ENCODE measurements around the gene NUTM2D. TPM values are rescaled to one million over a fixed set of nuclear protein-coding genes. Genes with fewer than 3 reads are reported as not detected.
A peak's percentile ranks its signal among the peaks of the same experiment; 100 is the strongest.
"Not testable (repeated sequence)": the region's sequence is repeated elsewhere in the genome, so short reads cannot be mapped to it uniquely, and the experiment has no call there.

Gene NUTM2D
- polyA plus RNA-seq, 1 of the 3 experiments (the other 2 are of a cell fraction) = 1.7 TPM

DNA sequence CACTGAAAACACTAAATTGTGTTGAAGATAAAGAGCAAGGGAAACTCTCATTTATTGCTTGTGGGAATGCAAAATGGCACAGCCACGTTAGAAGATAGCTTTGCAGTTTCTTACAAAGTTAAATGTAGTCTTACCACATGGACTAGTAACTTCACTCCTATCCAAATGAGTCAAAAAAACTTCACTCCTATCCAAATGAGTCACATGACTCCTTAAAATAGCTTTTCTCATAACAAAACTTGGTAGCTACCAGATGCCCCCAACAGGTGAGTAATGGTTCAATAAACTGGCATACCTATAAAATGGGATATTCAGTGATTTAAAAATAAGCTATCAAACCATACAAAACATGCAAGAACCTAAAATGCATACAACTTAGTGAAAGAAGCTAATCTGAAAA, 36.0 kb upstream of the NUTM2D start:
- POLR2A ChIA-PET; H3F3A ChIP-seq (replicated peaks; ENCODE audit: insufficient read depth); H3K9me2 ChIP-seq; H4K20me1 ChIP-seq (ENCODE audit: insufficient read depth); H3K4me3 ChIP-seq (ENCODE audit: low read depth in 2 of 2, low read length in 1 of 2); H3K4me2 ChIP-seq; H3K36me3 ChIP-seq (replicated peaks in 1 of 2; ENCODE audit: control insufficient read depth in 1 of 2, insufficient read depth in 2 of 2, low read length in 1 of 2); H3K9ac ChIP-seq; H3K4me1 ChIP-seq (ENCODE audit: control insufficient read depth in 1 of 2, insufficient read depth in 2 of 2, low read depth in 1 of 2, low read length in 1 of 2); H3K27ac ChIP-seq (ENCODE audit: low read depth in 2 of 2, low read length in 1 of 2); H3K27me3 ChIP-seq (ENCODE audit: insufficient read depth); H2AFZ ChIP-seq (ENCODE audit: low read depth); CTCF ChIA-PET; DNase-seq; H3K9me3 ChIP-seq: not testable (repeated sequence)
- 100% methylated on average over 1 of the region's 1 CpG for WGBS (ENCODE audit: low lambda C conversion rate)
- peaks cover 13% of the 10 kb centered on the region for H3K79me2 ChIP-seq (ENCODE audit: insufficient read depth)

- H3K4me3 ChIP-seq (ENCODE audit: low read depth in 2 of 2, low read length in 1 of 2); POLR2A ChIA-PET; H3K9me3 ChIP-seq; DNase-seq; H4K20me1 ChIP-seq (ENCODE audit: insufficient read depth); H3K36me3 ChIP-seq (replicated peaks in 1 of 2; ENCODE audit: control insufficient read depth in 1 of 2, insufficient read depth in 2 of 2, low read length in 1 of 2); H3K27ac ChIP-seq (ENCODE audit: low read depth in 2 of 2, low read length in 1 of 2); H3K27me3 ChIP-seq (ENCODE audit: insufficient read depth); H2AFZ ChIP-seq (ENCODE audit: low read depth); H3K4me1 ChIP-seq (ENCODE audit: control insufficient read depth in 1 of 2, insufficient read depth in 2 of 2, low read depth in 1 of 2, low read length in 1 of 2); CTCF ChIA-PET; H3K9ac ChIP-seq; H3K4me2 ChIP-seq; H3K9me2 ChIP-seq; H3F3A ChIP-seq (replicated peaks; ENCODE audit: insufficient read depth): not testable (repeated sequence)
- peaks cover 13% of the 10 kb centered on the region for H3K79me2 ChIP-seq (ENCODE audit: insufficient read depth)
- 96% methylated on average over 4 of the region's 5 CpGs for WGBS (ENCODE audit: low lambda C conversion rate)
Measured at GRCh38 chr10:87324559-87324958, 33.0 kb upstream of the NUTM2D start.

DNA sequence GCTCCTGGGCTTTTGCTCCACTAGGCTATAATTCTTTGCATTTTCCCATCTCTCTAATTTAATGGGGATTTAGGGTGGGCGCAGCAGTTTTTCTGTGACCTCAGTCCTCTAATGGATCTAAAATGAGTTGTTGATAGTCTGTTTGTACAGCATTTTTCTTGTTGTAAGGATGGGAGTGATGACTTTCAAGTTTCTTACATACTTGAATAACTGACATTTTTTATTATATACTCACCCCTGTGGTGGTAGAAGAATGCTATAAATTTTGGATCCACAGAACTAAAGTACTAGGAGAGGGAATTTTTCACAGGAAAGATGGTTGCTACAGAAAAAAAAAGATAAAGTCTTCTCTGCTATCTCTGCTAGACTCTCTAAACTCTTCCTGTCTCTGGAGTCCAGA, 29.6 kb upstream of the NUTM2D start:
- H3K4me1 ChIP-seq (ENCODE audit: control insufficient read depth in 1 of 2, insufficient read depth in 2 of 2, low read depth in 1 of 2, low read length in 1 of 2); H4K20me1 ChIP-seq (ENCODE audit: insufficient read depth); H3K9me2 ChIP-seq; H3K27me3 ChIP-seq (ENCODE audit: insufficient read depth); CTCF ChIA-PET; H3K9me3 ChIP-seq; DNase-seq; H3K4me2 ChIP-seq; H3K36me3 ChIP-seq (replicated peaks in 1 of 2; ENCODE audit: control insufficient read depth in 1 of 2, insufficient read depth in 2 of 2, low read length in 1 of 2); H3F3A ChIP-seq (replicated peaks; ENCODE audit: insufficient read depth); H3K9ac ChIP-seq; H3K79me2 ChIP-seq (ENCODE audit: insufficient read depth); H3K4me3 ChIP-seq (ENCODE audit: low read depth in 2 of 2, low read length in 1 of 2); H2AFZ ChIP-seq (ENCODE audit: low read depth); POLR2A ChIA-PET: not testable (repeated sequence)
- peak overlapping the region in 1 of 2 experiments; percentile 56; a peak in 2 of 4 replicates for H3K27ac ChIP-seq (ENCODE audit: low read depth in 2 of 2, low read length in 1 of 2)
- WGBS (ENCODE audit: low lambda C conversion rate) = 74% methylated on average over 1 of the region's 1 CpG
- TF ChIP-seq JUND (IDR thresholded peaks at IDR 0.05) = 0 out of 2 replicates have a peak, but pooled peaks have one; percentile 14

DNA sequence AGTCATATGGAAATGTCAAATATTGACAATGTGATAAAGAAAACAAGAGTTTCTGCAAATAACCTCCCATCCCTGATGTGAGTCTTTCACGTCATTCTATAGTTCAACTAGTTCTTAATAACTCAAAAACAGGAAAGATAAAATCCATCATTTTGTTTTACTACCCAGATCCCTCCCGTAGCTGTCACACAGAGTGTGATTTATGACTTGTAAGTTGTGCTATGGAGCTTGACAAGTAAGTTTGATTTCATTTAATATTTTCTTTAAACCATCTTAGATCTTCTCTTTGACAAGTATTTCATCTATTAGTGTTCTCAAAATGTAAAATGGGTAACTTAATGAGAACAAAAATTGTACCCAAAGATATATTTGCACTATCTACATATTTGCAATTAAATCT, 28.4 kb upstream of the NUTM2D start:
- H3K4me3 ChIP-seq (ENCODE audit: low read depth in 2 of 2, low read length in 1 of 2); H3K9me3 ChIP-seq; CTCF ChIA-PET; H3K79me2 ChIP-seq (ENCODE audit: insufficient read depth); H3K9ac ChIP-seq; H2AFZ ChIP-seq (ENCODE audit: low read depth); POLR2A ChIA-PET; H3K27me3 ChIP-seq (ENCODE audit: insufficient read depth); H3F3A ChIP-seq (replicated peaks; ENCODE audit: insufficient read depth); DNase-seq; H3K4me1 ChIP-seq (ENCODE audit: control insufficient read depth in 1 of 2, insufficient read depth in 2 of 2, low read depth in 1 of 2, low read length in 1 of 2); H4K20me1 ChIP-seq (ENCODE audit: insufficient read depth); H3K4me2 ChIP-seq; H3K9me2 ChIP-seq; H3K36me3 ChIP-seq (replicated peaks in 1 of 2; ENCODE audit: control insufficient read depth in 1 of 2, insufficient read depth in 2 of 2, low read length in 1 of 2): not testable (repeated sequence)
- 77% methylated on average over 2 of the region's 2 CpGs for WGBS (ENCODE audit: low lambda C conversion rate)
- peak overlapping the region in 1 of 2 experiments; percentile 56; a peak in 1 of 4 replicates for H3K27ac ChIP-seq (ENCODE audit: low read depth in 2 of 2, low read length in 1 of 2)

DNA sequence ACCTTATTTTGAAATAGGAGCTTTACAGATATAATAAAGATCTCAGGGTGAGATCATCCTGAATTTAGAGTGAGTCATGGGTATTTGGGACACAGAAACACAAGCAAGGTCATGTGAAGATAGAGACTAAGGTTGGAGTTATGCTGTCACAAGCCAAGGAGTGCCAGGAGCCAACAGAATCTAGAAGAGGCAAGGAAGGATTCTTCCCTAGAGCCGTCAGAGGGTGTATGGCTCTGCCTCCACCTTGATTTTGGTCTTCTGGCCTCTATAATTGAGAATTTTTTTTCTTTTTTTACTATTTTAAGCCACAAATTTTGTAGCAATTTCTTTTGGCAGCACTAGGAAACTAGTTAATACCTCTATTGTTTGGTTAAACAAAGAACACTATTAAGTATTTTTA, 24.9 kb upstream of the NUTM2D start:
- H3K4me1 ChIP-seq (ENCODE audit: control insufficient read depth in 1 of 2, insufficient read depth in 2 of 2, low read depth in 1 of 2, low read length in 1 of 2); H3K4me3 ChIP-seq (ENCODE audit: low read depth in 2 of 2, low read length in 1 of 2); H3K27me3 ChIP-seq (ENCODE audit: insufficient read depth); H3K9me3 ChIP-seq; H3K9me2 ChIP-seq; H2AFZ ChIP-seq (ENCODE audit: low read depth); DNase-seq; H3F3A ChIP-seq (replicated peaks; ENCODE audit: insufficient read depth); POLR2A ChIA-PET; H4K20me1 ChIP-seq (ENCODE audit: insufficient read depth); H3K36me3 ChIP-seq (replicated peaks in 1 of 2; ENCODE audit: control insufficient read depth in 1 of 2, insufficient read depth in 2 of 2, low read length in 1 of 2); CTCF ChIA-PET; H3K4me2 ChIP-seq; H3K9ac ChIP-seq; H3K27ac ChIP-seq (ENCODE audit: low read depth in 2 of 2, low read length in 1 of 2): not testable (repeated sequence)
- H3K79me2 ChIP-seq (ENCODE audit: insufficient read depth) = peaks cover 15% of the 10 kb centered on the region
- WGBS (ENCODE audit: low lambda C conversion rate) = 95% methylated on average over 1 of the region's 1 CpG

GRCh38 chr10:87340411-87340810, 17.1 kb upstream of the NUTM2D start:
- H3K9me2 ChIP-seq; H3K9me3 ChIP-seq; H3K4me1 ChIP-seq (ENCODE audit: control insufficient read depth in 1 of 2, insufficient read depth in 2 of 2, low read depth in 1 of 2, low read length in 1 of 2); POLR2A ChIA-PET; H3K27ac ChIP-seq (ENCODE audit: low read depth in 2 of 2, low read length in 1 of 2); H3K36me3 ChIP-seq (replicated peaks in 1 of 2; ENCODE audit: control insufficient read depth in 1 of 2, insufficient read depth in 2 of 2, low read length in 1 of 2); DNase-seq; H3K27me3 ChIP-seq (ENCODE audit: insufficient read depth); H2AFZ ChIP-seq (ENCODE audit: low read depth); CTCF ChIA-PET; H3K9ac ChIP-seq; H3F3A ChIP-seq (replicated peaks; ENCODE audit: insufficient read depth): not testable (repeated sequence)
- H3K4me3 ChIP-seq (ENCODE audit: low read depth in 2 of 2, low read length in 1 of 2) = peak overlapping the region in 1 of 2 experiments; percentile 66; a peak in 1 of 4 replicates
- WGBS (ENCODE audit: low lambda C conversion rate) = 71% methylated on average over 3 of the region's 3 CpGs
- H3K79me2 ChIP-seq (ENCODE audit: insufficient read depth) = peaks cover 42% of the 10 kb centered on the region
- peaks cover 22% of the 10 kb centered on the region for H4K20me1 ChIP-seq (ENCODE audit: insufficient read depth)
- H3K4me2 ChIP-seq = peak overlapping the region; percentile 71

Measured in SK-N-SH (cell line).